Measurements from ENCODE around the gene SREBF2. TPM values are rescaled to one million over a fixed set of nuclear protein-coding genes. Genes with fewer than 3 reads are reported as not detected.

The SREBF2 gene
- total RNA-seq, 3 donors from 2014 or later = 20.8 to 33.5 (median 32.1) TPM

DNA sequence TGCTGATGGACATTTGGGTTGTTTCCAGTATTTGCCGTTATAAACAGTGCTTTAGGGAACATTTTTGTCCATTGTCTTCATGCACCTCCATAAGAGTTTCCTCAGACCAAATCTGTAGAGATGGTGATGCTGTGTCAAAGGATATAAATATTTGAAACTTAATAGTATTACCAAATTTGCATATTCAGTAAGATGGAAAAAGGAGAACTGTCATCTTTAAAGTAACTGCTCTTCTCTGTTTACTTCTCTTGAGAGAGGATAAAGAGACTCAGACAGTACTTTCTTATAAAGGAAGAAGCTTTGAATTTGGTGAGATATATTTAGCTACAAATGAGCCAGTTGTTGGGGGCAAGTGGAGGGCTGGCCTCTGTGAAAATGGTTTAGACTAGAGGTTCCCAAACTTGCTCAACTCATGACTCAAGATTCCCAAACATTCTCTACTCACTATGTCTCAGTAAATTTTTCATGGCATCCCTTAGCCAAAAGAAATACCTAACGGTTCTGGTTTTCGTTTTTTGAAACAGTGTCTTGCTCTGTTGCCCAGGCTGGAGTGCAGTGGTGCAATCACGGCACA lies 55.8 kb downstream of the SREBF2 start:
- H3K4me1 ChIP-seq = no peaks in the 10 kb centered on the region
- peaks cover 2% of the 10 kb centered on the region for H3K36me3 ChIP-seq

DNA sequence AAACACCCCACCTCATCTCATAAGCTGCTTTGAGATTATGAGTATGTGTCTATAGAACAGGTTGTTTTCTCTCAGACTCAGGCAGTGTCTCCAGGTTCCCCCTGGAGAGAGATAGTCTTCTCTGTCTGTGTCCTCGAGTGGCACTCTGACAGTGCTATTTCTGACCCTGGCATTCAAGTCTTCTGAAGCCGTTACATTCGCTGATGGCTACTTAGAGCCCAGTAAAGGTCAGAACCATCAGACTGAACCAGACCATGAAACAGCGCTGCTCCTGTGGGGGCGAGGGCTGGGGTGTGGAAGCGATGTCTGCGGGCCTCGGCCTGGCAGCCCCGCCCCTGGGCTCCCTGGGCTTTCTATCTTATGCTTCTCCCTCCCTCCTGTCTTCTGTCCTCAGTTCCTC lies 58.5 kb downstream of the SREBF2 start:
- Histone ChIP-seq H3K36me3 (no peaks in the 10 kb centered on the region), H3K4me3 (no peak overlapping the region), H3K4me1 (no peaks in the 10 kb centered on the region), H3K27ac (no peak overlapping the region), H3K27me3 (no peaks in the 10 kb centered on the region), H3K9me3 (no peaks in the 10 kb centered on the region)
- TF ChIP-seq, protein P1, sequence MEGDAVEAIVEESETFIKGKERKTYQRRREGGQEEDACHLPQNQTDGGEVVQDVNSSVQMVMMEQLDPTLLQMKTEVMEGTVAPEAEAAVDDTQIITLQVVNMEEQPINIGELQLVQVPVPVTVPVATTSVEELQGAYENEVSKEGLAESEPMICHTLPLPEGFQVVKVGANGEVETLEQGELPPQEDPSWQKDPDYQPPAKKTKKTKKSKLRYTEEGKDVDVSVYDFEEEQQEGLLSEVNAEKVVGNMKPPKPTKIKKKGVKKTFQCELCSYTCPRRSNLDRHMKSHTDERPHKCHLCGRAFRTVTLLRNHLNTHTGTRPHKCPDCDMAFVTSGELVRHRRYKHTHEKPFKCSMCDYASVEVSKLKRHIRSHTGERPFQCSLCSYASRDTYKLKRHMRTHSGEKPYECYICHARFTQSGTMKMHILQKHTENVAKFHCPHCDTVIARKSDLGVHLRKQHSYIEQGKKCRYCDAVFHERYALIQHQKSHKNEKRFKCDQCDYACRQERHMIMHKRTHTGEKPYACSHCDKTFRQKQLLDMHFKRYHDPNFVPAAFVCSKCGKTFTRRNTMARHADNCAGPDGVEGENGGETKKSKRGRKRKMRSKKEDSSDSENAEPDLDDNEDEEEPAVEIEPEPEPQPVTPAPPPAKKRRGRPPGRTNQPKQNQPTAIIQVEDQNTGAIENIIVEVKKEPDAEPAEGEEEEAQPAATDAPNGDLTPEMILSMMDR (IDR thresholded peaks at IDR 0.05) = no peak
- TF ChIP-seq POLR2AphosphoS5 (IDR thresholded peaks at IDR 0.05) (no peak), POLR2A (IDR thresholded peaks at IDR 0.05) (no peak)
- intact Hi-C loops (cut with DNase I; ENCODE audit: low total_unique reads) = no loop called here
- no peak for DNase-seq (ENCODE audit: low spot score in 2 of 2)

More for the DNA sequence above, 55.8 kb downstream of the SREBF2 start:
- Histone ChIP-seq H3K4me3 (no peak overlapping the region), H3K27me3 (no peaks in the 10 kb centered on the region), H3K27ac (no peak overlapping the region), H3K9me3 (no peaks in the 10 kb centered on the region)
- no peak for DNase-seq (ENCODE audit: low spot score in 2 of 2)
- intact Hi-C loops (cut with DNase I; ENCODE audit: low total_unique reads) = no loop called here
- TF ChIP-seq, protein P1 (IDR thresholded peaks at IDR 0.05) = no peak
- TF ChIP-seq POLR2A (IDR thresholded peaks at IDR 0.05) = no peak

DNA sequence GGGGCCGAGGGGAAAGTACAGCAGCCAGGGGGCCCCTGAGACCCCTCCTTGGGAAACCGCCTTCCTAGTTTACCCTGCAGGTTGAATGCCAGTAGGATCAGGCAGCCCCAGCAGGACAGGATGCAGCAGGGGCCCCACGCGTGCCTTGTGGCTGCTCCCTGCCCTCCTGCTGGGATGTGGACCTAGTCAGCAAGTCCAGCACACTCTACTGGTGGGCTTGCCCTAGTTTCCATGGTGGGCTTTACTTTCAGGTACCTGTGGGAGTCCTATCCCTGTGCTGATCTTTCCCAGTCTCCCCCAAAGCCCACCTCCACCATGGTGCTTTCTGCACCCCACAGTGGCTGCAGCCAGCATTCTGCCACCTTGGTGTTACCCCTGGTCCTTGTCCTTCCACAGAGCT lies 59.8 kb downstream of the SREBF2 start:
- H3K27me3 ChIP-seq = no peaks in the 10 kb centered on the region
- H3K4me3 ChIP-seq = no peak overlapping the region
- DNase-seq (ENCODE audit: low spot score in 2 of 2) = no peak
- no peak overlapping the region for H3K27ac ChIP-seq
- no peaks in the 10 kb centered on the region for H3K4me1 ChIP-seq
- intact Hi-C loops (cut with DNase I; ENCODE audit: low total_unique reads) = no loop called here
- no peak for TF ChIP-seq POLR2A (IDR thresholded peaks at IDR 0.05)
- TF ChIP-seq, protein P1 (IDR thresholded peaks at IDR 0.05) = no peak
- no peak for TF ChIP-seq POLR2AphosphoS5 (IDR thresholded peaks at IDR 0.05)
- H3K9me3 ChIP-seq = no peaks in the 10 kb centered on the region
- H3K36me3 ChIP-seq = no peaks in the 10 kb centered on the region

DNA sequence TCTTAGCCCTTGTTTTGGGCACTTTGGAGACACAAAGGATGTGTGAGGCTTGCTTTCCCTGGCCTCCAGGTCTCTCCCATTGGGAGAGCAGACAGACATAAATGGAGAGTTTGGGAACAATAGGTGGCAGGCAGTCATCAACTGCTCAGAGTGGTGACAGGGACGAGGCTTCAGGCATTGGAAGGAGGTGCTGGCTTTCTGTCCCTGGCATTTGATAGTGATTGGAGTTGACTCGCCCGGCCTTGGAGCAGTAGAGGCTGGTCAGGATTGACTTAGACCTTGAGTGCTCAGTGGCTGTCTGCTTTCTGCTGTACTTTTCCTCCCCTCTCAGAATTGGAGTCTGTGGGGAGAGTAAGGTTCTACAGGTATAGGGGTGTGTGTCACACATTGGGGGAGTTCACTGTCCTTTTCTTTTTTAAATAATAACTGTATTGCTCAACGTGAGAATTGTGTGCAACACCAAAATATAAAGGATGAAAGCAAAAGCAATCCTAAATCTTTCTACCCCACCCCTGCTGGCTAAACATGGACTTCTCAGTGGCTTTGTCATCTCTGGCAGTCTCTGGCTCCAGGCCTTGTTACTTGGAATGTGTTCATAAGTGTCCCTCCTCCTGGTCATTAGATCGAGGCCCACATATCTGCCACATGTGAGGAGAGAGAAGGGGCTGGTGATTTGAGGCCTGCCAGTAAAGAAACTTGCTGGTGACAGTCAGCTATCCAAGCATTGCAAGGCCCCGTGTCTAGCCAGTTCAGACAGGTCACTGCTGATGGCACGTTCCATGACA lies 60.9 kb downstream of the SREBF2 start:
- no peaks in the 10 kb centered on the region for H3K36me3 ChIP-seq
- no peaks in the 10 kb centered on the region for H3K4me1 ChIP-seq
- H3K27ac ChIP-seq = no peak overlapping the region
- H3K27me3 ChIP-seq = no peaks in the 10 kb centered on the region
- no peak for DNase-seq (ENCODE audit: low spot score in 2 of 2)
- intact Hi-C loops (cut with DNase I; ENCODE audit: low total_unique reads) = no loop called here
- TF ChIP-seq, protein P1 (IDR thresholded peaks at IDR 0.05) = no peak
- TF ChIP-seq POLR2AphosphoS5 (IDR thresholded peaks at IDR 0.05) = no peak
- no peak for TF ChIP-seq POLR2A (IDR thresholded peaks at IDR 0.05)
- no peaks in the 10 kb centered on the region for H3K9me3 ChIP-seq
- no peak overlapping the region for H3K4me3 ChIP-seq

DNA sequence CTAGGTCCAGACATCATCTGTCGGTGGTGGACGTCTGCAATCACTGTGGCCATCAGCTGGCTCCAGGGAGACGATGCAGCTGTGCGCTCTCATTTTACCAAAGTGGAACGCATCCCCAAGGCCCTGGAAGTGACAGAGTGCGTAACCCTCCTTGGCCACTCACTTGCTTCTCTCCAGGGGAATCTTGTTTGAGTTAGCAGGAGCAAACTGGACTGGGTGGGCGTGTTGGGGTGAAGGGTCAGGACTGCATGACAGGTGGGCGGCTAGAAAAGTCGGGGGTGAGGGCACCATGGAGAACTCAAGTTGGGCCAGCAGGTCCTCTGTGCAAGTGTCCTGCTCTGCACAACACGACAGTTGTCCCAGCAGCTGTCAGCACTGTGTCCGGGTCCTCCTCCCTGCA lies 65.7 kb downstream of the SREBF2 start:
- intact Hi-C loops (cut with DNase I; ENCODE audit: low total_unique reads) = no loop called here
- Histone ChIP-seq H3K9me3 (no peaks in the 10 kb centered on the region), H3K27ac (no peak overlapping the region), H3K4me3 (no peak overlapping the region), H3K27me3 (no peaks in the 10 kb centered on the region), H3K36me3 (no peaks in the 10 kb centered on the region), H3K4me1 (no peaks in the 10 kb centered on the region)
- DNase-seq (ENCODE audit: low spot score in 2 of 2) = no peak
- TF ChIP-seq POLR2A (IDR thresholded peaks at IDR 0.05) (no peak), POLR2AphosphoS5 (IDR thresholded peaks at IDR 0.05) (no peak)
- TF ChIP-seq, protein P1 (IDR thresholded peaks at IDR 0.05) = no peak
